IPS-18c (cell line): ENCODE data around the gene CLN6.
"Not testable (repeated sequence)": the region's sequence is repeated elsewhere in the genome, so short reads cannot be mapped to it uniquely, and the experiment has no call there.

Experiments
- H3K4me3 ChIP-seq: 2 replicates; pipeline ENCODE4 v1.7.0; 2013; ENCODE audit warnings: low read depth, mild to moderate bottlenecking, low read length, moderate library complexity; ENCODE audit not compliant: insufficient read depth
- H3K9me3 ChIP-seq: one replicate; pipeline ENCODE4 v1.6.1; 2013; ENCODE audit warnings: mild to moderate bottlenecking, low read length, moderate library complexity; ENCODE audit not compliant: control insufficient read depth, insufficient read depth

The CLN6 gene

GRCh38 chr15:68188647-68189046 is 40.9 kb downstream of the CLN6 start:
- Histone ChIP-seq H3K9me3 (no peaks in the 10 kb centered on the region), H3K4me3 (no peak overlapping the region)

- Histone ChIP-seq H3K9me3 (no peaks in the 10 kb centered on the region), H3K4me3 (no peak overlapping the region)
Measured at GRCh38 chr15:68187559-68187958, 42.0 kb downstream of the CLN6 start.

DNA sequence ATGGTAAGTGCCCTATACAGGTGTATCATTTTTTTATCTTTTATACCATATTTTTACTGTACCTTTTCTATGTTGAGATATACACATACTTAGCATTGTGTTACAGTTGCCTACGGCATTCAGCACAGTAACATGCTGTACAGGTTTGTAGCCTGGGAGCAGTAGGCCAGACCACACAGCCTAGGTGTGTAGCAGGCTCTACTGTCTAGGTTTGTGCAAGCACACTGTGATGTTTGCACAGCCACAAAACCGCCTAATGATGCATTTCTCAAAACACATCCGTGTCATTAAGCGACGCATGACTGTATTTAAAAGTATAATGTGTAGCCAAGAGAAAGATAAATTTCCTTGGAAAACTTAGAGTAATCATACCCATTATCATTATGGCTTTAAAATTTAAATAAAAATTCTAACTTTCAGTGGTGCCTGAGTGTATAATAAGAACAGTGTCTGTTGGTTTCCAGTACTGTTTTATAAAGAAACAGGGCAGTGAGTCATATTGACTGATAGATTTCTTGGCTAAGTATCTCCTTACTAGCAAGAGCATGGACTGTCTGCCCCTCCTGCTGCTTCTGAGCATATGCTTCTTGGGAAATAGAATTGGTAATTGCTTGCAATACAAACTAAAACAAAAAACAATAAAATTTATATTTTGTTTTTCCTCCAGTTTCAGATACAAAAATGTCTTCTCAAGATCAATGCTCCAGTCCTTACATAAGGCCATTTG is 42.7 kb downstream of the CLN6 start:
- Histone ChIP-seq H3K4me3 (no peak overlapping the region), H3K9me3 (no peaks in the 10 kb centered on the region)

- Histone ChIP-seq H3K4me3 (no peak overlapping the region), H3K9me3 (no peaks in the 10 kb centered on the region)
Measured at GRCh38 chr15:68184616-68185480, 44.7 kb downstream of the CLN6 start.

- H3K4me3 ChIP-seq: no peak overlapping the region
- no peaks in the 10 kb centered on the region for H3K9me3 ChIP-seq
Measured at GRCh38 chr15:68183616-68184315, 45.8 kb downstream of the CLN6 start.

GRCh38 chr15:68177742-68178141 is 51.8 kb downstream of the CLN6 start:
- Histone ChIP-seq H3K9me3 (no peaks in the 10 kb centered on the region), H3K4me3 (no peak overlapping the region)

- no peak overlapping the region for H3K4me3 ChIP-seq
- H3K9me3 ChIP-seq: no peaks in the 10 kb centered on the region
Measured at GRCh38 chr15:68176601-68177000, 52.9 kb downstream of the CLN6 start.

DNA sequence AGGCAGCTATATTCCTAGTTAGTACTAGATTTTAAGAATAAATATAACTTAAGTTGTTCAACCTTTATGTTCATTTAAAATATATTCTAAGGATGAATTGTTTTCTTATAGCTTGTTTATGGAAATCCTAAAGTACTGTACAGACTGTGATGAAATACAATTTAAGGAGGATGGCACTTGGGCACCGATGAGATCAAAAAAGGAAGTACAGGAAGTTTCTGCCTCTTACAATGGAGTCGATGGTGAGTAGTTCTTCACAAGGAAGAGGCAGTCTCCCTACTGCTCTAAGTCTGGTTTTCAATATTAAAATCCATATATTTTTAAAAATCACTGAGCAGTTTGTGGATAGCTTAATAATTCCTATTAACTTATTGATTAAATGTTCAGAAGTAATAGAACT is 54.0 kb downstream of the CLN6 start:
- H3K4me3 ChIP-seq: no peak overlapping the region
- H3K9me3 ChIP-seq: no peaks in the 10 kb centered on the region

GRCh38 chr15:68173119-68173518 is 56.4 kb downstream of the CLN6 start:
- Histone ChIP-seq H3K9me3 (no peaks in the 10 kb centered on the region), H3K4me3 (no peak overlapping the region)

GRCh38 chr15:68172037-68172436 is 57.5 kb downstream of the CLN6 start:
- H3K4me3 ChIP-seq, H3K9me3 ChIP-seq: not testable (repeated sequence)

- Histone ChIP-seq H3K4me3 (no peak overlapping the region), H3K9me3 (no peaks in the 10 kb centered on the region)
Measured at GRCh38 chr15:68166847-68167246, 62.7 kb downstream of the CLN6 start.

GRCh38 chr15:68163191-68163590 is 66.3 kb downstream of the CLN6 start:
- Histone ChIP-seq H3K4me3 (no peak overlapping the region), H3K9me3 (no peaks in the 10 kb centered on the region)

GRCh38 chr15:68158046-68158628 is 71.4 kb downstream of the CLN6 start:
- H3K4me3 ChIP-seq: no peak overlapping the region
- no peaks in the 10 kb centered on the region for H3K9me3 ChIP-seq

GRCh38 chr15:68157074-68157473 is 72.5 kb downstream of the CLN6 start:
- H3K4me3 ChIP-seq: no peak overlapping the region
- no peaks in the 10 kb centered on the region for H3K9me3 ChIP-seq
